Peyer's patch (tissue), 4 donors: ENCODE results near the gene CYSTM1. TPM values are rescaled to one million over a fixed set of nuclear protein-coding genes. Genes with fewer than 3 reads are reported as not detected.

ENCODE experiments used
- DNase-seq, 3 donors: peaks; one replicate each; pipeline ENCODE4 v3.0.0-alpha.2; 2017 to 2019
- H3K27ac ChIP-seq, 4 donors: fragments of 200-600 bp; sonication (generic); one replicate each; pipeline ENCODE4 v1.5.1; 2016 to 2019
- H3K27me3 ChIP-seq, 2 donors: fragments of 200-600 bp; sonication (generic); one replicate each; pipeline ENCODE4 v1.5.1; 2019
- H3K36me3 ChIP-seq, 3 donors: fragments of 200-600 bp; sonication (generic); one replicate each; pipeline ENCODE4 v1.5.1; 2016 to 2019
- H3K4me1 ChIP-seq, 4 donors: fragments of 200-600 bp; sonication (generic); one replicate each; pipeline ENCODE4 v1.5.1; 2016 to 2019
- H3K4me3 ChIP-seq, 4 donors: fragments of 200-600 bp; sonication (generic); 1 replicate in 3 of 4; 2 replicates in 1 of 4; pipeline ENCODE4 v1.5.1; 2016 to 2019; ENCODE audit warnings: mild to moderate bottlenecking in 1 of 4
- H3K9me3 ChIP-seq, 4 donors: fragments of 200-600 bp; sonication (generic); one replicate each; pipeline ENCODE4 v1.5.1; 2016 to 2019; ENCODE audit warnings: mild to moderate bottlenecking in 1 of 4
- POLR2A ChIP-seq, 2 donors: fragments of 450-650 bp; IDR thresholded peaks; one replicate each; pipeline ENCODE4 v1.5.1; 2017; ENCODE audit warnings: antibody characterized with exemption in 2 of 2, mild to moderate bottlenecking in 2 of 2, moderate library complexity in 2 of 2
- total RNA-seq, 4 donors: library from RNA; depleted of rRNA; stranded (reverse); fragments of >200 nt; gene quantifications; one replicate each; pipeline ENCODE4 v1.1.0, GENCODE V29; 2016
- TF ChIP-seq, protein P1 (sequence below), 6 experiments: fragments of 450-650 bp in 4 of 6; fragments of 200-600 bp in 2 of 6; sonication (generic) in 1 of 6; IDR thresholded peaks; one replicate each; pipeline ENCODE4 v1.5.1; 2017 to 2019; ENCODE audit warnings: antibody characterized with exemption in 6 of 6, mild to moderate bottlenecking in 3 of 6, moderate library complexity in 1 of 6

CYSTM1 gene
- total RNA-seq, 4 donors from 2014 or later, result 60.2 to 185 (median 140) TPM

GRCh38 chr5:140260089-140260656 is 85.2 kb downstream of the CYSTM1 start:
- Histone ChIP-seq H3K9me3 (no peaks in the 10 kb centered on the region), H3K27me3 (no peaks in the 10 kb centered on the region), H3K4me3 (no peak overlapping the region), H3K4me1 (peaks cover 0 to 34% (median 4%) of the 10 kb centered on the region in 4 donors), H3K36me3 (no peaks in the 10 kb centered on the region), H3K27ac (peak overlapping the region in 3 of 4 donors; percentile 68 to 85 (median 81))
- TF ChIP-seq, protein P1, sequence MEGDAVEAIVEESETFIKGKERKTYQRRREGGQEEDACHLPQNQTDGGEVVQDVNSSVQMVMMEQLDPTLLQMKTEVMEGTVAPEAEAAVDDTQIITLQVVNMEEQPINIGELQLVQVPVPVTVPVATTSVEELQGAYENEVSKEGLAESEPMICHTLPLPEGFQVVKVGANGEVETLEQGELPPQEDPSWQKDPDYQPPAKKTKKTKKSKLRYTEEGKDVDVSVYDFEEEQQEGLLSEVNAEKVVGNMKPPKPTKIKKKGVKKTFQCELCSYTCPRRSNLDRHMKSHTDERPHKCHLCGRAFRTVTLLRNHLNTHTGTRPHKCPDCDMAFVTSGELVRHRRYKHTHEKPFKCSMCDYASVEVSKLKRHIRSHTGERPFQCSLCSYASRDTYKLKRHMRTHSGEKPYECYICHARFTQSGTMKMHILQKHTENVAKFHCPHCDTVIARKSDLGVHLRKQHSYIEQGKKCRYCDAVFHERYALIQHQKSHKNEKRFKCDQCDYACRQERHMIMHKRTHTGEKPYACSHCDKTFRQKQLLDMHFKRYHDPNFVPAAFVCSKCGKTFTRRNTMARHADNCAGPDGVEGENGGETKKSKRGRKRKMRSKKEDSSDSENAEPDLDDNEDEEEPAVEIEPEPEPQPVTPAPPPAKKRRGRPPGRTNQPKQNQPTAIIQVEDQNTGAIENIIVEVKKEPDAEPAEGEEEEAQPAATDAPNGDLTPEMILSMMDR (IDR thresholded peaks at IDR 0.05), result no peak
- no peak for TF ChIP-seq POLR2A (IDR thresholded peaks at IDR 0.05)
- no peak for DNase-seq

DNA sequence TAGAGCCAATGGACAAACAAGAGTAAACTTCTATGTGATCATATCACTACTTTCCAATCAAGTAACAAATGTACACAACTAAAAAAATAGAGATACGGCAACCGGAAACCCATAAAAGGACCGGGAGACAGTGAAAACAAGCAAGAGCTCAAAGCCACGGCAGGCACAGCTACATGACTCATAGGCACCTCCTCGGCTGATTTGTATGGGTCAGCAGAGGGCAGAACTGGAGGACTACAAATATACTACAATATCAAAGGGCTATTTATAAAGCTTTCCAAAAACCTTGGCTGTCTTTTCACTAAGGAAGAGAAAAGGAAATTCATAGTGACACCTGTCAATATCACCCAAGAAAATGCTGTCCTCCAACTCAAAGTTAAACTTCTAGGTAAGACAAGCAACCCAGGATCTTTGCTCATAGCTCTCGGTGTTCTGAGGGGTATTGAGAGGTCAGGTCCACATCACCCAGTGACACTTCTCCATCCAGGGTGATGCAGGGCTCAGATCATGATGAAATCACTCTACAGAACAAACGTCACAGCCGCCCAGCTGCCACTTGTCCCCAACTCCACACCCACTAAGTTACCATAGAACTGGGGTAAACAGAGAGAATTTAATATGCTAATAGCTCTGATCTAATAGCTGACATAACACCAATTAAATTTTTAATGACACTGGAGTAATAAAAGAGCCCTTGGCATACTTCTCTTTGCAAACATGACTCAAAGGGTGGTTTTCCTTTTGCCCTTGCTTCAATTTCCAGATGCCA is 86.6 kb downstream of the CYSTM1 start:
- peak; percentile 30 to 84 (median 74) for DNase-seq
- Histone ChIP-seq H3K4me1 (peaks cover 0 to 34% (median 4%) of the 10 kb centered on the region in 4 donors), H3K36me3 (no peaks in the 10 kb centered on the region), H3K4me3 (no peak overlapping the region), H3K27ac (peak overlapping the region in 3 of 4 donors; percentile 68 to 85 (median 81)), H3K9me3 (no peaks in the 10 kb centered on the region), H3K27me3 (no peaks in the 10 kb centered on the region)
- TF ChIP-seq, protein P1 (IDR thresholded peaks at IDR 0.05), result peak in 1 of 6 experiments; percentile 15
- TF ChIP-seq POLR2A (IDR thresholded peaks at IDR 0.05), result no peak

DNA sequence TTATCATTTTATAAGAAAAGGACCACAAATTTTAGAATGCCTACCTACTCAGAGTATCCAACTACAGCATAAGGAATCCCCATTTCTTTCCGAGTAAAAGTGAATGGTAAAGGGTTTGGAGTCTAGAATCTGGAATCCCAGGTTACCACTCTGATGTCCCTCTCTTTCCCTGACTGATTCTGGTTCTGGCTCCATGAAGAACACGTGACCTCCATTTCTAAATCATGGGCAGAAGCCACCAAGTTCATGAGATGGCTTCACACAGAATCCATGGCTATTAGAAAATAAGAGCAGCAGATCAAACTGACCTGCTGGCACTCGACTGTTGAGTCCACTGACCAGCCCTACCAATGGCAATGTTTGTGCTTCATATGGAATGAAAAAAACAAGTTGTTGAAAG is 87.2 kb downstream of the CYSTM1 start:
- H3K27me3 ChIP-seq, result no peaks in the 10 kb centered on the region
- DNase-seq, result no peak
- H3K27ac ChIP-seq, result peak overlapping the region in 3 of 4 donors; percentile 38 to 85 (median 81)
- no peaks in the 10 kb centered on the region for H3K36me3 ChIP-seq
- TF ChIP-seq, protein P1 (IDR thresholded peaks at IDR 0.05), result no peak
- no peak for TF ChIP-seq POLR2A (IDR thresholded peaks at IDR 0.05)
- H3K4me3 ChIP-seq, result no peak overlapping the region
- H3K4me1 ChIP-seq, result peaks cover 0 to 36% (median 4%) of the 10 kb centered on the region in 4 donors
- H3K9me3 ChIP-seq, result no peaks in the 10 kb centered on the region

- DNase-seq, result no peak
- Histone ChIP-seq H3K4me1 (peaks cover 0 to 38% (median 4%) of the 10 kb centered on the region in 4 donors), H3K4me3 (no peak overlapping the region), H3K36me3 (no peaks in the 10 kb centered on the region), H3K27me3 (no peaks in the 10 kb centered on the region), H3K9me3 (no peaks in the 10 kb centered on the region), H3K27ac (peak overlapping the region in 1 of 4 donors; percentile 85)
- TF ChIP-seq, protein P1 (IDR thresholded peaks at IDR 0.05), result no peak
- TF ChIP-seq POLR2A (IDR thresholded peaks at IDR 0.05), result no peak
Observed at GRCh38 chr5:140262839-140263238, 87.9 kb downstream of the CYSTM1 start.

GRCh38 chr5:140265845-140266244 is 90.9 kb downstream of the CYSTM1 start:
- Histone ChIP-seq H3K27ac (no peak overlapping the region), H3K36me3 (no peaks in the 10 kb centered on the region), H3K4me3 (no peak overlapping the region), H3K27me3 (no peaks in the 10 kb centered on the region), H3K9me3 (no peaks in the 10 kb centered on the region), H3K4me1 (peaks cover 0 to 34% (median 4%) of the 10 kb centered on the region in 4 donors)
- no peak for TF ChIP-seq POLR2A (IDR thresholded peaks at IDR 0.05)
- TF ChIP-seq, protein P1 (IDR thresholded peaks at IDR 0.05), result no peak
- no peak for DNase-seq
